Gastrocnemius medialis (tissue), 4 donors: ENCODE results near the gene NOX5. TPM values are rescaled to one million over a fixed set of nuclear protein-coding genes. Genes with fewer than 3 reads are reported as not detected.

Source experiments
- ATAC-seq, 2 donors: fragments of 150-250 bp; one replicate each; pipeline ENCODE4 v1.9.1; 2016
- DNase-seq, 2 donors: peaks; one replicate each; pipeline ENCODE4 v3.0.0-alpha.2; 2019
- H3K27ac ChIP-seq, 4 donors: fragments of 200-600 bp; sonication (generic); 1 replicate in 1 of 4; 2 replicates in 3 of 4; pipeline ENCODE4 v1.5.1; 2016 to 2018; ENCODE audit warnings: mild to moderate bottlenecking in 2 of 4, moderate library complexity in 1 of 4
- H3K27me3 ChIP-seq, 3 donors: fragments of 200-600 bp; sonication (generic) in 2 of 3; 1 replicate in 1 of 3; 2 replicates in 2 of 3; pipeline versions ENCODE4 v1.5.1 to v1.6.0; 2016 to 2019; ENCODE audit warnings: mild to moderate bottlenecking in 1 of 3, moderate library complexity in 1 of 3
- H3K36me3 ChIP-seq, 2 donors: fragments of 200-600 bp; sonication (generic) in 1 of 2; one replicate each; pipeline ENCODE4 v1.5.1; 2017 to 2018
- H3K4me1 ChIP-seq, 2 donors: fragments of 200-600 bp; sonication (generic) in 1 of 2; one replicate each; pipeline ENCODE4 v1.5.1; 2016 to 2017; ENCODE audit warnings: mild to moderate bottlenecking in 2 of 2
- H3K4me3 ChIP-seq, 4 donors: fragments of 200-600 bp; sonication (generic) in 3 of 4; 1 replicate in 1 of 4; 2 replicates in 3 of 4; pipeline ENCODE4 v1.5.1; 2016 to 2019; ENCODE audit warnings: mild to moderate bottlenecking in 2 of 4
- H3K9me3 ChIP-seq, 3 donors: fragments of 200-600 bp; sonication (generic) in 2 of 3; 1 replicate in 1 of 3; 2 replicates in 2 of 3; pipeline ENCODE4 v1.5.1; 2016 to 2019
- CTCF ChIP-seq, 5 experiments: fragments of 450-650 bp in 3 of 5; fragments of 200-600 bp in 2 of 5; sonication (generic) in 2 of 5; IDR thresholded peaks in 4 of 5; conservative IDR thresholded peaks in 1 of 5; 1 replicate in 4 of 5; 2 replicates in 1 of 5; pipeline ENCODE4 v1.5.1; 2016 to 2019; ENCODE audit warnings: antibody characterized with exemption in 5 of 5, mild to moderate bottlenecking in 3 of 5, moderate library complexity in 3 of 5
- POLR2A ChIP-seq, 2 donors: fragments of 450-650 bp; IDR thresholded peaks; one replicate each; pipeline ENCODE4 v1.6.1; 2017; ENCODE audit warnings: antibody characterized with exemption in 2 of 2, mild to moderate bottlenecking in 2 of 2, moderate library complexity in 2 of 2
- in situ Hi-C, 4 donors: fragments of 200-750 bp; cut with MboI; loops; one replicate each; pipeline versions ENCODE4 v1.15.0 to v1.8.0; 2017; ENCODE audit warnings: low sequenced_read_pairs in 4 of 4
- intact Hi-C: fragments of 100-400 bp; cut with DNase I; formaldehyde crosslinking; loops from one replicate; pipeline ENCODE4 v1.15.1; 2023; ENCODE audit warnings: low total_unique reads
- total RNA-seq, 4 donors: library from RNA; depleted of rRNA; stranded (reverse); fragments of >200 nt; gene quantifications; one replicate each; pipeline versions ENCODE4 v1.1.0 to v1.2.3, GENCODE V29; 2016

The NOX5 gene
- total RNA-seq, 4 donors from 2014 or later, result not detected

DNA sequence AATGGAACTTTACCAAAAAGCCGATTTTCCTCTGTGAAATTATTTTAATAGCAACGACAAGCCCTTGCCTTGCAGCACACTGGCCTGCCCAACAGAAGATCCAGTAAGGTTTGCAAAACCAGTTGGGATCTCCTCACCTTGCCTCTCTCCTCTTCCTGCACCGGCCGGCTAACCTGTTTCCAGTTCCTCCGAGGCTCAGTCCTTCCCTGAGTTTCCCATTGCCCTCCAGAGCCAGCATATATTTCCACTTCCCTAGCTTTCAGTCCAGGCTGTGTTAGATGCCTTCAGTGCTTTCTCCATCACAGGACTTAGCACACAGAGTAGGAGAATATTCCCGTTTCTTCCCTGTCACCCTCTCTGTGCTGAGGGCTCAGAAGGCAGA, 60.3 kb downstream of the NOX5 start:
- Histone ChIP-seq H3K4me3 (peak overlapping the region in 3 of 4 donors; percentile 45 to 62 (median 61)), H3K27ac (peak overlapping the region in 2 of 4 donors; percentile 30 to 40), H3K36me3 (no peaks in the 10 kb centered on the region), H3K4me1 (peaks cover 6 to 8% of the 10 kb centered on the region in 2 donors), H3K27me3 (peaks cover 0 to 4% (median 0%) of the 10 kb centered on the region in 3 donors), H3K9me3 (no peaks in the 10 kb centered on the region)
- no peak for TF ChIP-seq CTCF (IDR thresholded peaks at IDR 0.05 in 4 of 5, conservative IDR thresholded peaks at IDR 0.05 in 1 of 5)
- TF ChIP-seq POLR2A (IDR thresholded peaks at IDR 0.05), result no peak
- in situ Hi-C loops (loop anchor here in 2 of 4 donors (25.0 kb wide), 1 partner anchor 187 kb away; no protein-coding TSS in a partner anchor), intact Hi-C loops (no loop called here)
- DNase-seq, result no peak
- ATAC-seq, result no peak

- DNase-seq, result no peak
- no peak overlapping the region for H3K4me3 ChIP-seq
- in situ Hi-C loops, result no loop called here
- TF ChIP-seq CTCF (IDR thresholded peaks at IDR 0.05 in 4 of 5, conservative IDR thresholded peaks at IDR 0.05 in 1 of 5), result no peak
- no peak for TF ChIP-seq POLR2A (IDR thresholded peaks at IDR 0.05)
- no peaks in the 10 kb centered on the region for H3K36me3 ChIP-seq
- no peak overlapping the region for H3K27ac ChIP-seq
- no peaks in the 10 kb centered on the region for H3K9me3 ChIP-seq
- no peak for ATAC-seq
- intact Hi-C loops, result no loop called here
- H3K4me1 ChIP-seq, result peaks cover 6 to 8% of the 10 kb centered on the region in 2 donors
- H3K27me3 ChIP-seq, result peaks cover 0 to 4% (median 0%) of the 10 kb centered on the region in 3 donors
These were observed 60.9 kb downstream of the NOX5 start for GRCh38 chr15:69075440-69075839.

DNA sequence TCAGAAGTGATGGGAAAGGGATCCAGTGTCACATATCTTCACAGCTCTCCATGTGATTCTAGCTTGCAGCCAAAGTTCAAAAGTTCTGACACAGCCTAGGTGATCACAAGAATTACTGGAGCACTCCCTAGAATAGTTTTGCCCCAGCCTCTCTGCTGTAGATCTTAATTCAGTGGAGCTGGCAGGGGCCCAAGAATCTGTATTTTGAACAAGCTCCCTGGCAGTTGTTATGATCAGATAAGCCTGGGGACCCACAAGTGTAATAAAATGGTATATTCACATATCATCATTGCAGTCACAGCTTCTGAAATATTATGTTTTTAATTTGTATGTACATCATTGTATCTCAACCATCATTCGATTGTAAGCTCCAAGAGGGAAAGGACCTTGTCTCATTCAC, 62.3 kb downstream of the NOX5 start:
- H3K27me3 ChIP-seq, result peaks cover 0 to 4% (median 0%) of the 10 kb centered on the region in 3 donors
- no peak overlapping the region for H3K27ac ChIP-seq
- peaks cover 15 to 20% of the 10 kb centered on the region in 2 donors for H3K4me1 ChIP-seq
- no peak overlapping the region for H3K4me3 ChIP-seq
- intact Hi-C loops (no loop called here), in situ Hi-C loops (no loop called here)
- TF ChIP-seq CTCF (IDR thresholded peaks at IDR 0.05 in 4 of 5, conservative IDR thresholded peaks at IDR 0.05 in 1 of 5) (no peak), POLR2A (IDR thresholded peaks at IDR 0.05) (no peak)
- H3K9me3 ChIP-seq, result no peaks in the 10 kb centered on the region
- no peaks in the 10 kb centered on the region for H3K36me3 ChIP-seq
- no peak for ATAC-seq
- no peak for DNase-seq

GRCh38 chr15:69078638-69079037, 64.1 kb downstream of the NOX5 start:
- peaks cover 0 to 3% (median 0%) of the 10 kb centered on the region in 3 donors for H3K27me3 ChIP-seq
- no peak overlapping the region for H3K27ac ChIP-seq
- DNase-seq (no peak), ATAC-seq (no peak)
- no peaks in the 10 kb centered on the region for H3K9me3 ChIP-seq
- H3K4me3 ChIP-seq, result no peak overlapping the region
- no peaks in the 10 kb centered on the region for H3K36me3 ChIP-seq
- intact Hi-C loops, result no loop called here
- TF ChIP-seq CTCF (IDR thresholded peaks at IDR 0.05 in 4 of 5, conservative IDR thresholded peaks at IDR 0.05 in 1 of 5) (no peak), POLR2A (IDR thresholded peaks at IDR 0.05) (no peak)
- in situ Hi-C loops, result no loop called here
- H3K4me1 ChIP-seq, result peaks cover 33 to 36% of the 10 kb centered on the region in 2 donors
